HUES64 (cell line): ENCODE data around the gene RBMS3.

Source experiments
- H3K27ac ChIP-seq: 2 replicates; pipeline ENCODE4 v1.7.0; 2013; ENCODE audit warnings: low read depth, low read length, inconsistent platforms
- H3K27me3 ChIP-seq: 2 replicates; pipeline ENCODE4 v1.6.1; 2013; ENCODE audit warnings: mild to moderate bottlenecking, low read length; ENCODE audit not compliant: insufficient read depth
- H3K36me3 ChIP-seq: 2 replicates; pipeline ENCODE4 v1.6.1; 2013; ENCODE audit warnings: mild to moderate bottlenecking, low read length; ENCODE audit not compliant: insufficient read depth
- H3K4me1 ChIP-seq: 2 replicates; pipeline ENCODE4 v1.6.1; 2013; ENCODE audit warnings: mild to moderate bottlenecking, low read length, moderate library complexity; ENCODE audit not compliant: insufficient read depth
- H3K4me3 ChIP-seq: 2 replicates; pipeline ENCODE4 v1.5.1; 2013; ENCODE audit warnings: mild to moderate bottlenecking, low read length, moderate library complexity
- H3K9ac ChIP-seq: 2 replicates; pipeline ENCODE4 v1.6.1; 2013; ENCODE audit warnings: mild to moderate bottlenecking, low read depth, low read length
- H3K9me3 ChIP-seq: 2 replicates; pipeline ENCODE4 v1.6.1; 2013; ENCODE audit warnings: low read depth, low read length; ENCODE audit not compliant: insufficient read depth
- WGBS: fragments of 150-250, 120-280 bp; methylation state at CpG from one replicate; pipeline ENCODE4 v1.1.7; 2013; ENCODE audit warnings: missing lambda C conversion rate; 5-methylcytosine and 5-hydroxymethylcytosine counted together

Gene RBMS3

DNA sequence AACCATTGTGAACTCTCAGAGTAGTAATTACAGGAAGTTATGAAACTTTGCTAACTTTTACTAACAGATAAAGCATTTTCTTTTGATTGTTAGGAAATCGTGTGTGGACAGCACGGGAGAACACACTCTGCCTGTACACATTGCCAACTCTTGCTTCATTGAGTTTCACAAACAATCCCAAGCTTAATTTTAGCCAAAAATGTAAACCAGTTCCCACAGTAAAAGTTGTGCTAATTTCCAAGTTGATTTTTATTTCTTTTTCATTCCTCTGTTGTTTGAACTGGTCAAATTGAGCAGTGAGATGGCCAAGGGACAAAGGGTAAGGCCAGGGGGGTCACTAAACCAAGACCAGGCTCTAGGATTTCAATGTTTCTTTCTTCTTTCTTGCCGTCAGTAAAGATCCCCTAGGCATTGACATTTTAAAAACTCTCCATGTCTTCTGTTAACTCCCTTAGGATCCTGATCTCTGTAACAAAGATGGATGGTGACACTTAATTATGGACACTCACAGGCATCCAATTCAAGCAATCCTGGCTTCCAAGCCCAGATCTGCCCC is 414.9 kb downstream of the RBMS3 start:
- WGBS: 83% methylated on average over 3 of the region's 3 CpGs
- 0 out of 2 replicates have a peak, but pooled peaks cover 2% of the 10 kb centered on the region for H3K9me3 ChIP-seq
- no peaks in the 10 kb centered on the region for H3K27me3 ChIP-seq
- H3K27ac ChIP-seq: peak overlapping the region; percentile 14
- H3K4me3 ChIP-seq: no peak overlapping the region
- H3K4me1 ChIP-seq: peaks cover 27% of the 10 kb centered on the region
- no peaks in the 10 kb centered on the region for H3K36me3 ChIP-seq
- H3K9ac ChIP-seq: no peak overlapping the region; the same call in 1 of the 2 replicates

DNA sequence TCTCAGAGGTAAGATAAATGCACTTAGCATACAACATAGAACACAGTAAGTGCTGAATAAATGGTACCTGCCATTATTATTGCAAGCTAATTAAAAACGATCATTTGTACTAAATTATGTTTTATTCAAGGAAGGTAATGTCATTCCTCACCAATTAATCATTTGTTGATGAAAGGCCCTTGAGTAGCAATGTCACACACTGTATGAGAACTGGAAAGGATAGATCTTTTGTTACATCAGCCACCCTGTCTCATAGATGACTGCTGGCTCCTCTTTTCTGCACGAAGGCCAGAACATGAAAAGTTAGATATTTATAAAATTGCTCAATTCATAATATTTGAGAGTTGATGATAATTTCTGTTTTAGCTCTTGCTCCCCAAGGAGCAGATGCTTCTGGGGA is 415.4 kb downstream of the RBMS3 start:
- Histone ChIP-seq H3K27me3 (no peaks in the 10 kb centered on the region), H3K4me1 (peaks cover 27% of the 10 kb centered on the region), H3K27ac (peak overlapping the region; percentile 14; the same call in 1 of the 2 replicates), H3K4me3 (no peak overlapping the region), H3K36me3 (no peaks in the 10 kb centered on the region), H3K9ac (no peak overlapping the region), H3K9me3 (peaks cover 7% of the 10 kb centered on the region; the same call in 1 of the 2 replicates)
- no CpG with 5 or more reads among the region's 2 CpGs for WGBS

DNA sequence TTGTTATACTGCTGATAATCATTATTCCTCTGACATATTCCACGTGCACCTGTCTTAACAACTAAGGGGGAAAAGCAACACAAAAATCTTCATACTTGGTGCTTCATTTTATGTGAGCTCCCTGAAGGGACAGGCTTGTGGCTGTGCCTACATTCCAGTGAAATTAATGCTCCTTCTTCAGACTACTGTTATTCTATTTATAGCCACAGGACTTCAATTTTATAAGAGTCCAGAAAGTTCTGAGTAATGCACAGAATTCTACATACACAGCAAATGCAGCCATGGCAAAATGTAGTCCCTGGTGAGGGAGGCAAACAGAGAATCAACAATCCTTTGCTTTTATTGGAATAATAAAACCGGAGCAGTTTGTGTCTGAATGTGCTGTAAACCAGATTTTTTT is 417.1 kb downstream of the RBMS3 start:
- 90% methylated on average over 2 of the region's 2 CpGs for WGBS
- H3K9ac ChIP-seq: no peak overlapping the region
- no peaks in the 10 kb centered on the region for H3K27me3 ChIP-seq
- H3K4me3 ChIP-seq: no peak overlapping the region
- H3K9me3 ChIP-seq: peaks cover 8% of the 10 kb centered on the region; the same call in 1 of the 2 replicates
- no peaks in the 10 kb centered on the region for H3K36me3 ChIP-seq
- peaks cover 27% of the 10 kb centered on the region for H3K4me1 ChIP-seq
- H3K27ac ChIP-seq: no peak overlapping the region

- no peak overlapping the region for H3K9ac ChIP-seq
- no peaks in the 10 kb centered on the region for H3K27me3 ChIP-seq
- 100% methylated on average over 2 of the region's 2 CpGs for WGBS
- H3K36me3 ChIP-seq: no peaks in the 10 kb centered on the region
- peaks cover 8% of the 10 kb centered on the region; the same call in 1 of the 2 replicates for H3K9me3 ChIP-seq
- no peak overlapping the region for H3K27ac ChIP-seq
- no peak overlapping the region for H3K4me3 ChIP-seq
- H3K4me1 ChIP-seq: peaks cover 6% of the 10 kb centered on the region
Observed at GRCh38 chr3:29700256-29700655, 419.4 kb downstream of the RBMS3 start.

DNA sequence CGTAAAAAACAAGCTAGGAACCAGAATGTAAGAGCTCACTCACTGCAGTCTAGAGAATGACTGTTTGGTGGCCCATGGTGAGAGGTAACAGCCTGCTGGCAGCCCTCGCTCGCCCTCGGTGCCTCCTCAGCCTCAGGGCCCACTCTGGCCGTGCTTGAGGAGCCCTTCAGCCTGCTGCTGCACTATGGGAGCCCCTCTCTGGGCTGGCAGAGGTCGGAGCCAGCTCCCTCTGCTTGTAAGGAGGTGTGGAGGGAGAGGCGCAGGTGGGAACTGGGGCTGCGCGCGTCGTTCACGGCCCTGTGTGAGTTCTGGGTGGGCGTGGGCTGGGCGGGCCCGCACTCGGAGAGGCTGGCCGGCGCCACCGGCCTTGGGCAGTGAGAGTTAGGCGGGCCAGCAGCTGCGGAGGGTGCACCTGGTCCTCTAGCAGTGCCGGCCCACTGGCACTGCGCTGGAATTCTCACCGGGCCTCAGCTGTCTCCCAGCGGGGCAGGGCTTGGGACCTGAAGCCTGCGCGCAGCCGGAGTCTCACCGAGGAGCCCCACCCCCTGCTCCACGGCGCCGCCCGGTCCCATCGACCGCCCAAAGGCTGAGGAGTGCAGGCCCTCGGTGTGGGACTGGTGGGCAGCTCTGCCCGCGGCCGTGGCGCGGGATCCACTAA is 420.6 kb downstream of the RBMS3 start:
- Histone ChIP-seq H3K9me3 (peaks cover 8% of the 10 kb centered on the region; the same call in 1 of the 2 replicates), H3K36me3 (no peaks in the 10 kb centered on the region), H3K27ac (no peak overlapping the region), H3K9ac (no peak overlapping the region), H3K4me3 (no peak overlapping the region), H3K27me3 (no peaks in the 10 kb centered on the region), H3K4me1 (peaks cover 9% of the 10 kb centered on the region; the same call in 1 of the 2 replicates)
- WGBS: 97% methylated on average over 41 of the region's 41 CpGs

DNA sequence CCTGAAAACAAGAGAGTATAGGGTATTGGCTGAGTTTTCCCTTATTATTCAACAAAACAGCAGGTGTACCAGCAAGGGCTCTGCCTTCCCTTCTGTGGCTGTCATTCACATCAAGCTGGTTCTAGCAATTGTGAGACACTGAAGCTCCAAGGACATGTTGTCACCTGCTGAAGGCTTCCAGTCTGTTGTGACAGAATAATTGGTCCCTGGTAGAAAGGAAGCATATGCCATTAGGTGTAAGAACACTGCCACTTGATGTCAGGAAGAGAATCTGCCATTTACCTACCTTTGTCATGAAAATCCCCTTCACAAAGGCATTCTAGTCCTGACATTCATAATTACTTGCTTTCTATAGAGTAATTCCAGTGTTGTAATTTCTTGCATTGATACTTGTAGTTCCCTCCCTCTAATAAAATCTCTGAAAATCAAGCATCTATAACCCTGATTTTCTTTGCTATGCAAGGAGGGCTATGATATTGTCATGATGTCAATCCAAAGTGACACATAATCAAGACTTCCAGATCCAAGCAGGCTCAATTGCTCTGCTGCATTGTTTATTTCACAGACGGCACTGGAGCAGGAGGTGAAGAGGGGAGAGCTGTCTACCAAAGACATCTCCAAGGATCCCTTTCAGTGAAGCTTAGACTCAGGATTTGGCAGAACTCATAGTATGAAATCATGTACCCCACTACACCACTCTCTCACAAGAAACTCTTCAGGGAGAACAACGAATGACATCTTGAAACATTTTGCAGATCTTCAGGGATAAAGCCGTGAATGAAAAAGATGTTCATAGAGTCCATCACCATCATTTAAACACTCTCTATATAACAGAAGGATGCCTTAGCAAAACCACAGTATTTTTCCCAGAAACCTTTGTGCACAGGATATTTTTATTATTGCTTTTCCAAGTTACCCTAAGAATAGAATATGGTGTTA is 425.3 kb downstream of the RBMS3 start:
- H3K9me3 ChIP-seq: peaks cover 2% of the 10 kb centered on the region; the same call in 1 of the 2 replicates
- 90% methylated on average over 3 of the region's 3 CpGs for WGBS
- no peak overlapping the region for H3K4me3 ChIP-seq
- peaks cover 10% of the 10 kb centered on the region; the same call in 1 of the 2 replicates for H3K4me1 ChIP-seq
- no peak overlapping the region for H3K27ac ChIP-seq
- H3K36me3 ChIP-seq: no peaks in the 10 kb centered on the region
- no peak overlapping the region for H3K9ac ChIP-seq
- no peaks in the 10 kb centered on the region for H3K27me3 ChIP-seq

DNA sequence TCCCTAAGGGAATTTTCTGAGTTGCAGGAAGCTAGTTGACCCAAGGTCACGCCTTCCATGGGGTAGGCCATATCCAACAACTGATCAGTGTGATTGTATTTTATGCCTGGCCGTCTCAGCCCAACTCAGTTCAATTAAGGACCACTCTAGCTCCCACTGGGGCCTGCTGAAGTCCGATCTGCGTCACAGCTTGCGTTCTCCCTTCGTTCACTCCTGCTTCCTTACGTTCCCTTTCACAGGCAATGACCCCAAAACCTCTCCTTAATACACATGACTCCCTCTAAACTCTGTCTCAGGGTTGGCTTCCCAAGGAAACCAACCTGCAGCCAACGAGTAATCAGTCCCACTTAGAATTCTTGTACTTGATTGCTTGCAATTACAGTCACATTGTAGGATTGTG is 428.0 kb downstream of the RBMS3 start:
- Histone ChIP-seq H3K4me3 (no peak overlapping the region), H3K27ac (no peak overlapping the region), H3K36me3 (no peaks in the 10 kb centered on the region), H3K4me1 (peaks cover 10% of the 10 kb centered on the region; the same call in 1 of the 2 replicates), H3K27me3 (no peaks in the 10 kb centered on the region), H3K9me3 (no peaks in the 10 kb centered on the region), H3K9ac (no peak overlapping the region)
- WGBS: 94% methylated on average over 8 of the region's 8 CpGs

DNA sequence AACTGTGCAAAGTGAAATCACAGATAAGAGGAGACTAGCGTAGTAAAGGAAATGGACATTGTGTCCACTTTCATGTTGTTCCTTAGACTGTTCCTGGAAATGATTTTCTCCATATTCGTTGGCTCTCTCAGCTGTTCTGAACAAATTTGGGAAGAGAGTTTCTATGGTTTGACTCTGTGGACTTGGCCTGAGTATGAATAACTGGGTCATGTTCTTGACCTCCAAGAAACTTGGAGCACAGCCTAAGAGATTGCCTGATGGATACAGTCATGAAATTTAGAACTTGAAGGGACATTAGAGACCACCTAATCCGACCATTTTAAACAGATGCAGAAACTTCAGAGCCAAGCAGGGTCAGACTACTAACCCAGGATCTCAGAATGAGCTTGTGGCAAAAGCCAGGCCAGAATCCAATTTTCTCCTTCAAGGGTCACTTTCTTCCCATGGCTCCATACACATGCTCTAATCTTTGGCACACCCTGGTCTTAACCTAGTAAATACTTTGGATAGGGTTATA is 430.4 kb downstream of the RBMS3 start:
- peaks cover 2% of the 10 kb centered on the region; the same call in 1 of the 2 replicates for H3K4me1 ChIP-seq
- WGBS: 97% methylated on average over 3 of the region's 3 CpGs

GRCh38 chr3:29716213-29716612 is 435.3 kb downstream of the RBMS3 start:
- H3K27me3 ChIP-seq: no peaks in the 10 kb centered on the region
- H3K36me3 ChIP-seq: no peaks in the 10 kb centered on the region
- H3K9ac ChIP-seq: no peak overlapping the region
- no CpG with 5 or more reads among the region's 2 CpGs for WGBS
- H3K4me3 ChIP-seq: no peak overlapping the region
- no peak overlapping the region for H3K27ac ChIP-seq
- H3K9me3 ChIP-seq: no peaks in the 10 kb centered on the region
- H3K4me1 ChIP-seq: no peaks in the 10 kb centered on the region

More for the DNA sequence above, 430.4 kb downstream of the RBMS3 start:
- Histone ChIP-seq H3K9ac (no peak overlapping the region), H3K36me3 (no peaks in the 10 kb centered on the region), H3K4me3 (no peak overlapping the region), H3K9me3 (no peaks in the 10 kb centered on the region), H3K27me3 (no peaks in the 10 kb centered on the region), H3K27ac (no peak overlapping the region)

DNA sequence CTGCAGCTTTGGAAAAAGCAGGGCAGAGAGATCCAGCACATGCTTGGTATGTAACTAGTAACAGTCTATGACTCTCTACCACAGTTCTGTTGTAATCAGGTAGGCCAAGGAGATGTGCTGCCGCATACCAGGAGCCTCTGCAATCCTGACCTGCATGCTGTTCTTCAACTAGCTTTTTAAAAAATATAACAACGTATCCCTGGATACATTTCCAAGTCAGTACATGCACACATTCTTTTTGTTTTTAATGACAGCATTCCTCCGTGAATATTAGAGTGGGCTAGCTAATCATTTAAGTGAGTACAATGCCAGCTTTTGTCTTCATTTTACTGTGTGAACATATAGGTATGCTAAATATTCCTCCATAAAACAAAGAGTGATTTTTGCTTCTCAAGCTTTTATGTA is 437.8 kb downstream of the RBMS3 start:
- H3K9ac ChIP-seq: no peak overlapping the region
- no peaks in the 10 kb centered on the region for H3K27me3 ChIP-seq
- H3K4me3 ChIP-seq: no peak overlapping the region
- WGBS: 92% methylated on average over 3 of the region's 3 CpGs
- no peaks in the 10 kb centered on the region for H3K9me3 ChIP-seq
- no peaks in the 10 kb centered on the region; the same call in 1 of the 2 replicates for H3K4me1 ChIP-seq
- no peaks in the 10 kb centered on the region for H3K36me3 ChIP-seq
- no peak overlapping the region for H3K27ac ChIP-seq
